ENCODE data around the gene SLC12A1.

SLC12A1 gene

DNA sequence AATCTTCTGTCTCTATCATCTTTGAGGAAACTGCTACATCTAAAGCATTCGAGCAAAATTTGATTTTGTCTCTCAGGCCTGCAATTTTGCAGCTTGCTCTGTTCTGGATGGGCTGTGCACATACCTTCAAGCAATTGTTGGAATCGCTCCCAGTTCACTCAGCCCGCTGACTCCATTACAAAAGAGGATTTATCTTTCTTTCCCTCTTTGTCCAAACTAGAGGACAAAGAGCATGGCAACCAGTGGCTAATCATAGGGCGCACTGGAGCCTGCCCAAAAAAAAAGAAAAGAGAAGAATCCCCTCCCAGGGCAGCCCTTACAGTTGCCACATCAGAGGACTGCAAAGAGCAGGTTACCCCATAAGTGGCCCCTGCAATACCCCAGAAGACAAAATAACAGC, 76.1 kb downstream of the SLC12A1 start:
- no peak for DNase-seq (ENCODE audit: extremely low read depth, low read depth)
- TF ChIP-seq CTCF (IDR thresholded peaks at IDR 0.05; ENCODE audit: low read depth, low read length) = no peak

GRCh38 chr15:48283396-48284145, 77.5 kb downstream of the SLC12A1 start:
- TF ChIP-seq CTCF (IDR thresholded peaks at IDR 0.05; ENCODE audit: low read depth, low read length) = no peak
- DNase-seq (ENCODE audit: extremely low read depth, low read depth) = no peak

GRCh38 chr15:48285329-48286214, 79.5 kb downstream of the SLC12A1 start:
- TF ChIP-seq CTCF (IDR thresholded peaks at IDR 0.05; ENCODE audit: low read depth, low read length) = peak; percentile 63
- DNase-seq (ENCODE audit: extremely low read depth, low read depth) = peak; percentile 61

- no peak for TF ChIP-seq CTCF (IDR thresholded peaks at IDR 0.05; ENCODE audit: low read depth, low read length)
- DNase-seq (ENCODE audit: extremely low read depth, low read depth) = no peak
Observed at GRCh38 chr15:48289628-48290027, 83.5 kb downstream of the SLC12A1 start.

GRCh38 chr15:48292458-48292857, 86.4 kb downstream of the SLC12A1 start:
- TF ChIP-seq CTCF (IDR thresholded peaks at IDR 0.05; ENCODE audit: low read depth, low read length) = no peak
- no peak for DNase-seq (ENCODE audit: extremely low read depth, low read depth)

DNA sequence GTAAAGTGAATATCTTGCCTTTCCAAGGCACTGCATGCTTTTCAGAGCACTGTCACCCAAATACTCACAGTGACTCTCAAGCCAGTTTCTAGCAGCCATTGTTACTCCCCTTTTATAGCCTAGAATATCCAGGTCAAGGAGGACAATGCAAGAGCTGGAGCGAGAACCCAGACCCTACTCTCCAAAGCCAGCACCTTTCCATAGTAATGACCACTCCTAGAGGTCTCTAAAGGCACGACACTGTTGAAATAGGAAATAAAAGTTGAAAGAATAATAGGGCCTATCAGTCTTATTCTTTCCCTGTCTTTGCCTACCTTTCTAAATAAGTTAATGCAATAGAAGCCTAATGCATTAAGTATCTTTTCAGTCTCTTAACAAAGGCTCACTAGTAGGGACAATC, 91.6 kb downstream of the SLC12A1 start:
- TF ChIP-seq CTCF (IDR thresholded peaks at IDR 0.05; ENCODE audit: low read depth, low read length) = no peak
- DNase-seq (ENCODE audit: extremely low read depth, low read depth) = no peak

GRCh38 chr15:48298914-48299313, 92.8 kb downstream of the SLC12A1 start:
- TF ChIP-seq CTCF (IDR thresholded peaks at IDR 0.05; ENCODE audit: low read depth, low read length) = no peak
- no peak for DNase-seq (ENCODE audit: extremely low read depth, low read depth)
